ENCODE measurements around the gene SLC29A3. TPM values are rescaled to one million over a fixed set of nuclear protein-coding genes. Genes with fewer than 3 reads are reported as not detected.

The SLC29A3 gene
- total RNA-seq, 1 experiment from 2014 or later, result 5.9 TPM

- H3K27me3 ChIP-seq (ENCODE audit: insufficient read depth, low read length), result no peaks in the 10 kb centered on the region
- ChIA-PET CTCF (interaction anchor here (0.8 to 4.1 kb wide), 16 partner anchors 44 to 576 kb away, joined by 3 to 22 read pairs (median 6); no protein-coding TSS in a partner anchor), RAD21 (ENCODE audit: low non-redundant PET in 1 of 2, low total read pairs in 2 of 2, uncharacterized antibody in 2 of 2, unreplicated experiment in 2 of 2) (interaction anchor here (0.8 to 1.7 kb wide), 5 partner anchors 57 to 576 kb away, joined by 3 to 7 read pairs (median 3); no protein-coding TSS in a partner anchor), POLR2A (interaction anchor here (1.3 to 2.2 kb wide), 2 partner anchors 57 to 388 kb away, joined by 4 to 18 read pairs; no protein-coding TSS in a partner anchor)
- peaks cover 4 to 13% of the 10 kb centered on the region in 2 experiments; a peak in 3 of 4 replicates for H3K4me1 ChIP-seq (ENCODE audit: control insufficient read depth in 1 of 2, insufficient read depth in 2 of 2, low read length in 2 of 2)
- no peaks in the 10 kb centered on the region for H3K9me3 ChIP-seq (ENCODE audit: control insufficient read depth in 1 of 2, insufficient read depth in 1 of 2, low read depth in 1 of 2, low read length in 2 of 2)
- H3K36me3 ChIP-seq (ENCODE audit: control insufficient read depth in 1 of 2, insufficient read depth in 2 of 2, low read length in 2 of 2), result no peaks in the 10 kb centered on the region
- BruUV-seq (replicated peaks), result no TSS peak
- intact Hi-C loops (cut with micrococcal nuclease), result loop anchor here (1.0 to 10.0 kb wide), 6 partner anchors 57 to 388 kb away; no protein-coding TSS in a partner anchor
- DNase-seq (ENCODE audit: low read depth, low spot score) (no peak), ATAC-seq (peak; percentile 37)
- no peaks in the 10 kb centered on the region for H3K9me2 ChIP-seq (ENCODE audit: insufficient read depth)
- peak overlapping the region; percentile 65 for H2AFZ ChIP-seq (ENCODE audit: low read depth, low read length, poor library complexity, severe bottlenecking)
- H3K27ac ChIP-seq (ENCODE audit: low read depth, low read length), result peak overlapping the region; percentile 57; the same call in 1 of the 2 replicates
- H3K79me2 ChIP-seq (ENCODE audit: insufficient read depth, low read length), result no peaks in the 10 kb centered on the region
- H4K20me1 ChIP-seq (ENCODE audit: insufficient read depth), result no peaks in the 10 kb centered on the region
- peak; percentile 2; the same call in 1 of the 2 replicates for TF ChIP-seq MAX (IDR thresholded peaks at IDR 0.05)
- TF ChIP-seq TCF7L2 (IDR thresholded peaks at IDR 0.05; ENCODE audit: borderline replicate concordance, extremely low read depth, insufficient read depth, insufficient read length), result no peak
- H3K4me2 ChIP-seq (ENCODE audit: low read length), result peak overlapping the region; percentile 98
- H3K9ac ChIP-seq (ENCODE audit: low read length), result peak overlapping the region; percentile 77
- H3K4me3 ChIP-seq (replicated peaks in 1 of 2; ENCODE audit: low read depth in 1 of 2, low read length in 2 of 2), result peak overlapping the region; percentile 73 to 86
Measured at GRCh38 chr10:71319800-71320392, 837 bp downstream of the SLC29A3 start.

GRCh38 chr10:71320592-71320991, 1.5 kb downstream of the SLC29A3 start:
- intact Hi-C loops (cut with micrococcal nuclease), result no loop called here
- no peaks in the 10 kb centered on the region for H3K79me2 ChIP-seq (ENCODE audit: insufficient read depth, low read length)
- H3K27me3 ChIP-seq (ENCODE audit: insufficient read depth, low read length), result no peaks in the 10 kb centered on the region
- no TSS peak for BruUV-seq (replicated peaks)
- H3K27ac ChIP-seq (ENCODE audit: low read depth, low read length), result no peak overlapping the region
- H2AFZ ChIP-seq (ENCODE audit: low read depth, low read length, poor library complexity, severe bottlenecking), result no peak overlapping the region
- no peak overlapping the region for H3K4me3 ChIP-seq (replicated peaks in 1 of 2; ENCODE audit: low read depth in 1 of 2, low read length in 2 of 2)
- no peaks in the 10 kb centered on the region for H3K36me3 ChIP-seq (ENCODE audit: control insufficient read depth in 1 of 2, insufficient read depth in 2 of 2, low read length in 2 of 2)
- ChIA-PET CTCF (interaction anchor here (1.4 to 4.1 kb wide), 7 partner anchors 53 to 418 kb away, joined by 3 to 22 read pairs (median 19); no protein-coding TSS in a partner anchor), POLR2A (interaction anchor here (2.2 kb wide), 1 partner anchor 56 kb away, joined by 18 read pairs; no protein-coding TSS in a partner anchor), RAD21 (ENCODE audit: low non-redundant PET in 1 of 2, low total read pairs in 2 of 2, uncharacterized antibody in 2 of 2, unreplicated experiment in 2 of 2) (interaction anchor here in 1 of 2 experiments (0.8 kb wide), 1 partner anchor 57 kb away, joined by 3 read pairs; no protein-coding TSS in a partner anchor)
- peaks cover 4 to 13% of the 10 kb centered on the region in 2 experiments; a peak in 3 of 4 replicates for H3K4me1 ChIP-seq (ENCODE audit: control insufficient read depth in 1 of 2, insufficient read depth in 2 of 2, low read length in 2 of 2)
- DNase-seq (ENCODE audit: low read depth, low spot score), result no peak
- H3K9me2 ChIP-seq (ENCODE audit: insufficient read depth), result no peaks in the 10 kb centered on the region
- no peak for TF ChIP-seq SRF (IDR thresholded peaks at IDR 0.05; ENCODE audit: low read depth)
- TF ChIP-seq EZH2phosphoT487 (IDR thresholded peaks at IDR 0.05; ENCODE audit: borderline replicate concordance), result no peak
- no peak for TF ChIP-seq REST (IDR thresholded peaks at IDR 0.05; ENCODE audit: low read depth)
- no peaks in the 10 kb centered on the region for H4K20me1 ChIP-seq (ENCODE audit: insufficient read depth)
- H3K9me3 ChIP-seq (ENCODE audit: control insufficient read depth in 1 of 2, insufficient read depth in 1 of 2, low read depth in 1 of 2, low read length in 2 of 2), result no peaks in the 10 kb centered on the region
- peak overlapping the region; percentile 98 for H3K4me2 ChIP-seq (ENCODE audit: low read length)
- no peak for ATAC-seq
- no peak overlapping the region for H3K9ac ChIP-seq (ENCODE audit: low read length)
